ENCODE results near the gene BMAL2. TPM values are rescaled to one million over a fixed set of nuclear protein-coding genes. Genes with fewer than 3 reads are reported as not detected.

The BMAL2 gene
- total and polyA plus RNA-seq, 2 of the 13 experiments (the other 11 are each of a cell fraction or from before 2014, with no cell fraction given): 4.8 to 27.4 TPM

GRCh38 chr12:27293463-27293862 is 39.2 kb upstream of the BMAL2 start:
- intact Hi-C loops (cut with micrococcal nuclease; ENCODE audit: unreplicated experiment): loop anchor here (5.0 kb wide), 1 partner anchor 51 kb away; the partner anchor contains the start of gene STK38L
- ATAC-seq: no peak
- no peak overlapping the region for H3K27ac ChIP-seq (ENCODE audit: extremely low read length, insufficient read depth, low read length)
- TF ChIP-seq HDAC6 (IDR thresholded peaks at IDR 0.05; ENCODE audit: low read depth, low read length): no peak
- TF ChIP-seq PRDM10 (CRISPR knock-in tag; IDR thresholded peaks at IDR 0.05; ENCODE audit: low read depth): no peak
- no peak for TF ChIP-seq E2F2 (CRISPR knock-in tag; IDR thresholded peaks at IDR 0.05; ENCODE audit: borderline replicate concordance)
- TF ChIP-seq ZNF275 (CRISPR knock-in tag; IDR thresholded peaks at IDR 0.05; ENCODE audit: borderline replicate concordance): no peak
- no peak for TF ChIP-seq ZNF546 (CRISPR knock-in tag; conservative IDR thresholded peaks at IDR 0.05)
- no peak for TF ChIP-seq ZNF230 (CRISPR knock-in tag; IDR thresholded peaks at IDR 0.05)
- no peak for TF ChIP-seq MXD1 (CRISPR knock-in tag; IDR thresholded peaks at IDR 0.05)
- no peak for TF ChIP-seq ZNF256 (CRISPR knock-in tag; conservative IDR thresholded peaks at IDR 0.05)
- no peak for TF ChIP-seq ZNF33A (CRISPR knock-in tag; IDR thresholded peaks at IDR 0.05; ENCODE audit: borderline replicate concordance)
- TF ChIP-seq ZNF703 (CRISPR knock-in tag; IDR thresholded peaks at IDR 0.05; ENCODE audit: borderline replicate concordance): no peak
- no peak for TF ChIP-seq ZBED4 (CRISPR knock-in tag; IDR thresholded peaks at IDR 0.05; ENCODE audit: borderline replicate concordance)
- TF ChIP-seq ZNF746 (CRISPR knock-in tag; IDR thresholded peaks at IDR 0.05): no peak
- TF ChIP-seq NFYB (CRISPR knock-in tag; IDR thresholded peaks at IDR 0.05): no peak
- TF ChIP-seq KDM2A (CRISPR knock-in tag; IDR thresholded peaks at IDR 0.05; ENCODE audit: borderline replicate concordance, low read depth): no peak

More at GRCh38 chr12:27293463-27293862, 39.2 kb upstream of the BMAL2 start:
- Histone ChIP-seq H3K4me2 (ENCODE audit: low read depth, low read length) (no peak overlapping the region), H3K36me3 (replicated peaks in 1 of 2; ENCODE audit: control insufficient read depth in 1 of 2, insufficient read depth in 2 of 2, low read length in 2 of 2) (no peaks in the 10 kb centered on the region), H3K27me3 (ENCODE audit: control insufficient read depth in 1 of 2, insufficient read depth in 2 of 2, low read length in 2 of 2) (no peaks in the 10 kb centered on the region), H3K4me1 (ENCODE audit: insufficient read depth, low read length) (peaks cover 26% of the 10 kb centered on the region), H3K9me3 (ENCODE audit: low read length) (no peaks in the 10 kb centered on the region), H3K9ac (ENCODE audit: insufficient read depth, low read depth, low read length) (no peak overlapping the region), H3K79me2 (ENCODE audit: insufficient read depth, low read length) (no peaks in the 10 kb centered on the region), H2AFZ (ENCODE audit: low read length) (no peak overlapping the region), H3K4me3 (replicated peaks in 1 of 3; ENCODE audit: insufficient read depth in 1 of 3, low read depth in 2 of 3, low read length in 3 of 3) (no peak overlapping the region), H4K20me1 (ENCODE audit: insufficient read depth, low read length) (no peaks in the 10 kb centered on the region; the same call in 1 of the 2 replicates)
- in situ Hi-C loops (cut with HindIII; ENCODE audit: extremely low pct_ligation_motif_present, low pct_unique_long_range_greater_than_20kb): no loop called here
- CTCF ChIA-PET (ENCODE audit: low intra/inter-chr PET ratio, low total read pairs): no interaction called here
- POLR2A ChIA-PET: no interaction called here
- FAIRE-seq (no peak), DNase-seq (ENCODE audit: low spot score) (no peak)
- WGBS (ENCODE audit: low lambda C conversion rate): 89% methylated on average over 1 of the region's 3 CpGs
- BruUV-seq (replicated peaks): no TSS peak
